Lower leg skin (tissue), 4 donors: ENCODE measurements around the gene ZNF839. TPM values are rescaled to one million over a fixed set of nuclear protein-coding genes. Genes with fewer than 3 reads are reported as not detected.

ENCODE experiments used
- DNase-seq, 2 donors: peaks; one replicate each; pipeline ENCODE4 v3.0.0-alpha.2; 2019; ENCODE audit warnings: low spot score in 2 of 2
- H3K4me3 ChIP-seq: fragments of 200-600 bp; sonication (generic); 2 replicates; pipeline ENCODE4 v1.5.1; 2017; ENCODE audit warnings: mild to moderate bottlenecking, low read depth; ENCODE audit not compliant: poor library complexity, severe bottlenecking
- CTCF ChIP-seq, 3 donors: fragments of 450-650 bp; IDR thresholded peaks; one replicate each; pipeline ENCODE4 v1.5.1; 2016; ENCODE audit warnings: antibody characterized with exemption in 3 of 3, mild to moderate bottlenecking in 3 of 3, moderate library complexity in 2 of 3
- POLR2A ChIP-seq, 2 donors: fragments of 450-650 bp; IDR thresholded peaks; one replicate each; pipeline ENCODE4 v1.6.1; 2016 to 2017; ENCODE audit warnings: antibody characterized with exemption in 2 of 2, mild to moderate bottlenecking in 1 of 2, moderate library complexity in 1 of 2
- WGBS, 2 donors: methylation state at CpG; one replicate each; pipeline ENCODE4 v1.1.5; 2018; 5-methylcytosine and 5-hydroxymethylcytosine counted together
- intact Hi-C: fragments of 100-400 bp; cut with DNase I; formaldehyde crosslinking; loops from one replicate; pipeline ENCODE4 v1.15.0; 2023; ENCODE audit warnings: low total_unique reads
- total RNA-seq, 4 donors: library from RNA; depleted of rRNA; stranded (reverse); fragments of >200 nt; gene quantifications; one replicate each; pipeline ENCODE4 v1.1.0, GENCODE V29; 2016

Gene ZNF839
- total RNA-seq, 4 donors from 2014 or later, result 10.7 to 15.2 (median 13.6) TPM

GRCh38 chr14:102303664-102304063, 15.9 kb upstream of the ZNF839 start:
- no peak for TF ChIP-seq CTCF (IDR thresholded peaks at IDR 0.05)
- no peak for TF ChIP-seq POLR2A (IDR thresholded peaks at IDR 0.05)

GRCh38 chr14:102304611-102305506, 14.7 kb upstream of the ZNF839 start, which contains the start of gene MOK:
Gene MOK, minus strand, starts transcription at chr14:102305164. Its CDS starts 196 bp downstream, at chr14:102304968.
- WGBS, 2 donors, result 1 to 2% methylated on average over 48 to 53 of the region's 53 CpGs
- intact Hi-C loops, result loop anchor here (10.0 kb wide), 1 partner anchor 70 kb away; no protein-coding TSS in a partner anchor
- peak within 1 kb of the TSS; percentile 51 for H3K4me3 ChIP-seq
- TF ChIP-seq CTCF (IDR thresholded peaks at IDR 0.05) (no peak), POLR2A (IDR thresholded peaks at IDR 0.05) (no peak)
- DNase-seq, result peak; percentile 94 to 99

More at GRCh38 chr14:102303664-102304063, 15.9 kb upstream of the ZNF839 start:
- intact Hi-C loops, result loop anchor here (10.0 kb wide), 1 partner anchor 69 kb away; no protein-coding TSS in a partner anchor
- no peak for DNase-seq
- 96 to 98% methylated on average over 3 of the region's 3 CpGs for WGBS, 2 donors
- no peak overlapping the region for H3K4me3 ChIP-seq

GRCh38 chr14:102314242-102315011, 5.1 kb upstream of the ZNF839 start:
- H3K4me3 ChIP-seq, result peak overlapping the region; percentile 7
- intact Hi-C loops, result loop anchor here (10.0 kb wide), 1 partner anchor 350 kb away; the partner anchor contains the start of gene DYNC1H1
- TF ChIP-seq CTCF (IDR thresholded peaks at IDR 0.05) (peak in 2 of 3 donors; percentile 11 to 85), POLR2A (IDR thresholded peaks at IDR 0.05) (no peak)
- DNase-seq, result peak; percentile 78 to 97
- 8 to 9% methylated on average over 45 to 51 of the region's 52 CpGs for WGBS, 2 donors

GRCh38 chr14:102315121-102315520, 4.4 kb upstream of the ZNF839 start:
- 94 to 95% methylated on average over 6 of the region's 6 CpGs for WGBS, 2 donors
- H3K4me3 ChIP-seq, result no peak overlapping the region
- DNase-seq, result no peak
- intact Hi-C loops, result loop anchor here (10.0 kb wide), 1 partner anchor 350 kb away; the partner anchor contains the start of gene DYNC1H1
- TF ChIP-seq POLR2A (IDR thresholded peaks at IDR 0.05) (no peak), CTCF (IDR thresholded peaks at IDR 0.05) (no peak)

- no peak for DNase-seq
- no peak for TF ChIP-seq CTCF (IDR thresholded peaks at IDR 0.05)
- TF ChIP-seq POLR2A (IDR thresholded peaks at IDR 0.05), result no peak
- intact Hi-C loops, result loop anchor here (10.0 kb wide), 1 partner anchor 352 kb away; the partner anchor contains the start of gene DYNC1H1
- WGBS, 2 donors, result 1% methylated on average over 10 of the region's 10 CpGs
- no peak overlapping the region for H3K4me3 ChIP-seq
Measured at GRCh38 chr14:102316338-102316742, 3.2 kb upstream of the ZNF839 start.
